Stimulated activated CD4-positive, alpha-beta T cell treated with anti-CD3 and anti-CD28 coated beads, TNF-alpha, amount 100 ng/mL, for 48 hours (primary cell): ENCODE measurements around the gene ACAA1.
"Not testable (repeated sequence)": the region's sequence is repeated elsewhere in the genome, so short reads cannot be mapped to it uniquely, and the experiment has no call there.

ENCODE experiments used
- DNase-seq, 3 donors: peaks; one replicate each; pipeline ENCODE4 v3.0.0-alpha.2; 2020; ENCODE audit warnings: low read depth in 3 of 3

Gene ACAA1

GRCh38 chr3:38083254-38083653 lies 53.7 kb downstream of the ACAA1 start:
- not testable (repeated sequence) for DNase-seq

GRCh38 chr3:38082296-38082695 lies 54.6 kb downstream of the ACAA1 start:
- DNase-seq: not testable (repeated sequence)

DNA sequence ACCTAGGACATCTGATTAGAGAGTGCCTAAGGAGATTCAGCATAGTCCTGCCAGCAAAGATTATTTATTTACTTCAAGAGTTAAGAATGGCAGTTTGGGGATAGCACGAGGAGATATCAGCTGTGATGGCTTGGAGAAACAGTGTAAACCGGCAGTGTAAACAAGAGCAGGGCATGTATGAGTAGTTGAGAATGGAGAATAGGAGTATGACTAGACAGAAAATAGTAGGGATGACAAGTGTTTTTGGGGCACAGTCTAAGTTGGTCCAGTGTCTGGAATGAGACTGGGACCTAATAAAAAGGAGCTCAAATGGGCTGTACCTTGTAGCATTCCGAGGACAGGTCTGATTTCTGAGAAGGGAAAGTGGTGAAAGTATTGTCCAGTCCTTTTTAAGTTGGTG lies 59.9 kb downstream of the ACAA1 start:
- not testable (repeated sequence) for DNase-seq
